Activated CD8-positive, alpha-beta memory T cell treated with anti-CD3 and anti-CD28 coated beads for 4 hours (primary cell): ENCODE results near the gene PLCB1.

Experiments used
- DNase-seq, 2 donors: peaks; one replicate each; pipeline ENCODE4 v3.0.0-alpha.2; 2020; ENCODE audit warnings: low read depth in 2 of 2

PLCB1 gene

DNA sequence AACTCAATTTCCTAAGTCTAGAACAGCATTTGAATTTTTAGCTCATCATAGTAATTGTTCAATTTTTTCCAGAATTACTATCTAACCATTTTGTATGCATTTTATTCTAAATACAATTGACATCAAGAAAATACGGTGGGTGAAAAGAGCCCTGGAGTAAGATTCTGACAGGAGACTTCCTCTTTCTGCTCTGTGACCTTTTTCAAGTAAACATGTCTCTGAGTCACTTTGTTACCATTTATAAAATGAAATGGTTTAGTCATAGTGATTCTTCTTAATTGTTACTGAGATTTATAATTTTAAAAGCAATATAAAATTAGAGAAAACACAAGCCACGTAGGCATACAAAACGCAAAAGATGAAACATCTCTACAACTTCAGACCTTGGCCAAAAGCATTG lies 80.2 kb downstream of the PLCB1 start:
- DNase-seq, result no peak

DNA sequence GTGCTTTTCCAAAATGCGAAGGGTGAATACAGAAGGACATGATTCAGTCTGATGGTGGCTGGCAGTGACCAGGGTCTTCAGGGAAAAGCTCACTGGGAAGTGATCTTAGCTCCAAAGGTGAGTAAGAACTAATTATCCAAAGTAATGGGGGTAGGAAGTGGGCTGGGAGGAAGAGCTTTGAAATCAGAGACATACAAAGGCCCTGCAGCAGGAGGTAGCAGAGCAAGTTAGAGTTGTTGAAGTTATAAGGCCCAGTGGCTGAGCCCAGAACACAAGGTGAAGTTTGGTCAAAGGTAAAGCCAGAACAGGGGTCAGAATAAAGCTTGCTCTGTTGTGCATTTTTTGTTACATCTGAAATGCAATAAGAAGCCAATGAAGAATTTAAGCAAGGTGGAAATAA lies 81.2 kb downstream of the PLCB1 start:
- DNase-seq, result no peak

DNA sequence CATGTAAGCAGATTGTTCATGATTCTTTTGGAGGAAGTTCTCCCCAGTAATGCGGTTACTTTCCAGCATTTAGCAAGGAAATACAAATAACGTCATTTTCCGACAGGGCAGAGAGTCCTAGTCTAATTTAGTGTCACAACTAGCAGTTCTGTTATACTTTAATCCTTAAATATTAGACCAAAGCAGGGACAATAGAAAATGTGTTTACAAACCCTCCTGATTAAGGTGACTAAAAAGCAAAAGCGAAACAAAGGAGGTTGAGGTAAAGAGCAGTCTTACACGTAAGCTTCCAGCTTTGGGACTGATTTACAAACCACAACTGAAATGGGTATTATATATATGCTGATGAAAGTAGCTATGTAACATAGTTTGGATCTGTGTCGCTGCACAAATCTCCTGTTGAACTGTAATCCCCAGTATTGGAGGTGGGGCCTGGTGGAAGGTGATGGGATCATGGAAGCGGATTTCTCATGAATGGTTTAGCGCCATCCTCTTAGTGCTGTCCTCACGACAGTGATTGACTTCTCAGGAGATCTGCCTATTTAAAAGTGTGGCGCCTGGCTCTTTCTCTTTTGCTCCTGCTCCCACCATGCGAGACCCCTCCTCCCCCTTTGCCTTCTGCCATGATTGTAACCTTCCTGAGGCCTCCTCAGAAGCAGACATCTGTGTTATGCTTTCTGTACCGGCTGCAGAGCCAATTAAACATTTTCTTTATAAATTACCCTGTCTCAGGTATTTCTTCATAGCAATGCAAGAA lies 81.9 kb downstream of the PLCB1 start:
- DNase-seq, result no peak

DNA sequence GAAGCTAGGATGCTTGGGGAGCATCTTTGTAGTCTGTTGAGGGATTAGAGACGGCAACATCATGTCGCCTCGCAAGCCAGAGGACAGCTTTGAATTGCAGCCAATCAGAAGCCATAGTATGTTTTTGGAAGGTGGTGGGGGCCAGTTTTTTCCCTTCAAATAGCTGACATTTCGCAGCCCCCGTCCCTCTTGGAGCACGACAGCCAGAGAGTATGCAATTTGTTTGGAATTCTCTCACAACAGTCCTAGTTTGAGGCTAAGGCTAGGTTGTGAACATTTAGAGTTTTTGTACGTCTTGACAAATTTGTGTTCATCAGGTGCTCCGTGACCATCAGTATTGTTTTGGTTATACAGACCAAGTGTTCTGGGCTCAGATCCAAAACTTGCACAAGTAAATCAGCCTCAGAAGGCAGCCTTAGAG lies 83.3 kb downstream of the PLCB1 start:
- DNase-seq, result no peak

DNA sequence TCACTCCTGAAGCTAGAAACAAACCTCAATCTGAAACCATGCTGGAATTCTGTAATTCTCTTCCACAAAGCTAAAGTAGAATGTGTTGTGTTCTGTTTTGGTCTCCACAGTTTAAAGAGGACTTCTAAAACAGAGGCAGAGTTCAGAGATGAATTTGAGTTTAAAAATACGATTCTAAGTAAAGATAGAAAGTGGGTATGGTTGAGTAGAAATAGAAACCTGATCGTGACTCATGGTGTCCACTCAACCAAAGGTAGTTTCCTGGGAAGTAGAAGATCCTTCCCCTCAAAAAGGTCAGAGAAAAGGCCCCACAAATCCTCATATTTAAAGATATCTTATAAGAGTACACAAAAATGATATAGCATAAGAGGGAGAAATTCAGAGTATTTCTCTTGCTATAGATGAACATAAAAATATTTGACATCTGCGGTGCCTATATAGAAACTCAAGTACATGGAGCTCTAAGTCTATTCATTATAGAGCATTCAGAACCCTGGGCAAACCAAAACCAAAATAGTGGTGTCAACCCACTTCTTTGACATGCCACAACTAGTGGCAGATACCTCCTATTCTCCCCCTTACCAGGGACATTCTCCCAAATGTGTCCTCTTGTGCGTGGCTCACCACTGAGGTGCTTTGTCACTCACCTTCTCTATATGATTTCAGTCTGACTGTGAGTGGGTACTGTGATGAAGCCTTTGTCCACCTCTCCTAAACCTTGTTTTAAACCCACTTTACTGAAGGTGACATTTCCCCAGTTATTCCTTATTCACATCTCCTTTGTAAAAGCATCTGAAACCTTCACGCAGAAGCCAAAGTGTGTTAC lies 84.5 kb downstream of the PLCB1 start:
- no peak for DNase-seq

DNA sequence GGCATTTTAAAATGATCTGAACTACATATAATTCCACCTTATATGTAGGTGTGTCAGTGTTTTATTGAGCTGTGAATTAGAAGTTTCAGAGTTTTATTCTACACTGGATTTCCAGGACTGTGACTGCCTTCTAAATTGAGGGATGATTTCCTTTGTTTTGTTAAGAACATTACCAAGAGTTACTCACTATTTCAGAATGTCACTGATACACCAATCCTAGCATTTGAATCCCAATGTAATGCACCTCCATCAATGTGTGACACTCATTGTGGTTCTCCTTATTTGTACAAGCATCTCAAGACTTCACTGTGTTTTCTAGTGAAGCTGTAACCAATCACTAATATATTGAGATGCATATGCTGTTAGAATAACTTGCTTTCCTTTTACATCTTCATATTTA lies 86.8 kb downstream of the PLCB1 start:
- DNase-seq, result no peak

DNA sequence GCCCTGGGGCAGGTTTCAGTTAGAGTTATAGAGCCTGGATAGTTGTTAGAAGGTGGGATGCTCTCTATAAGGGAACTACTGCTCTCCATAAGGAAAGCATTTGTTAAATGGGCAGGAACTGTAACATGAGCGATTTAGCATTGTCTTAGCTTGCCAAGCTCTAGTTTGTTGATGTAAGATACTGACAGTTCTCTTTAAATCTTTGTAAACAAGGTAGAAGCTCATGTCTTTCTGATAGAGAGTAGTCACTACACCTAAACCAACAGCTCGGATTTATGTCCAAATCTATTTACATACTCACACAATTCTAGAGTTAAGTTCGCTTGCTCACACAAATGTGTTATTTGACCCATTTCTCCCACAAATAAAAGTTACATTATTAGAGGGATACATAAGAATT lies 87.3 kb downstream of the PLCB1 start:
- DNase-seq, result no peak

DNA sequence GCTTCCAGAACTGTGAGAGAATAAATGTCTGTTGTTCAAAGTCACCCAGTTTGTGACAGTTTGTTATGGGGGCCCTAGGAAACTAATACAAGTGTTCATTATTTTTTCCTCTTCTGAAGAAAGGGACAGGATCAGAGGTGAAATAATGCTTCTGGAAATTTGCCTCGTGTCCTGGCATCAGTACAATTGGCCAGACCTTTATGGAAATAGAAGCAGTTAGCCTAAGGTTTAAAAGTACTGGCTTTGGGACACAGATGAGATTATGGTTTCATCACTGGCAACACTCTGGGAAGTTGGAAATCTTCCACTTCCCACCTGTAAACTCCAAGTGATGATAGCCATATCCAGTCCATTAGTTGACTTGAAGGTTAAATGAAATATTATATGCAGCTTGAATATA lies 88.7 kb downstream of the PLCB1 start:
- DNase-seq, result no peak

DNA sequence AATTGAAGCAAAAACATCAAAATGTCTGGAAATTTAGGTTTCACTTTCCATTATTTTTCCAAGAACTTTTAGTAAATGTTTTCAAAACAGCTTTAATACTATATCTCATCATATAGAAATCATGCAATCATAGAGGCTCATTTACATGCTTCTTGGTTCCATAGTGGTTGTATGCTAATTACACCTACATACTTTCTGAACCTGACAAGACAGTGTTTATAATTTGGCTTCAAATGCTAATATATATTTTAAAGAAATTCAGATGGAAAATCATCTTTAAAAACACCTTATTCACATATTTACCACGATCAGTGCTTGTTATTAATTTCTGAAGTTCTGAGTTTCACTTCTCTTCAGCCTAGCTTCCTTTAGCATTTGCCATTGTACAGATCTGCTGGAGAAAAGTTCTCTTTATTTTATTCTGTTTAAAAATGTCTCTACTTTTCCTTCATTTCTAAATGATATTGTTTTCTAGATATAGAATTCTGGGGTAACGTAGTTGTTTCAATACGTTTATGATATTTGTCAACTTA lies 89.9 kb downstream of the PLCB1 start:
- no peak for DNase-seq

DNA sequence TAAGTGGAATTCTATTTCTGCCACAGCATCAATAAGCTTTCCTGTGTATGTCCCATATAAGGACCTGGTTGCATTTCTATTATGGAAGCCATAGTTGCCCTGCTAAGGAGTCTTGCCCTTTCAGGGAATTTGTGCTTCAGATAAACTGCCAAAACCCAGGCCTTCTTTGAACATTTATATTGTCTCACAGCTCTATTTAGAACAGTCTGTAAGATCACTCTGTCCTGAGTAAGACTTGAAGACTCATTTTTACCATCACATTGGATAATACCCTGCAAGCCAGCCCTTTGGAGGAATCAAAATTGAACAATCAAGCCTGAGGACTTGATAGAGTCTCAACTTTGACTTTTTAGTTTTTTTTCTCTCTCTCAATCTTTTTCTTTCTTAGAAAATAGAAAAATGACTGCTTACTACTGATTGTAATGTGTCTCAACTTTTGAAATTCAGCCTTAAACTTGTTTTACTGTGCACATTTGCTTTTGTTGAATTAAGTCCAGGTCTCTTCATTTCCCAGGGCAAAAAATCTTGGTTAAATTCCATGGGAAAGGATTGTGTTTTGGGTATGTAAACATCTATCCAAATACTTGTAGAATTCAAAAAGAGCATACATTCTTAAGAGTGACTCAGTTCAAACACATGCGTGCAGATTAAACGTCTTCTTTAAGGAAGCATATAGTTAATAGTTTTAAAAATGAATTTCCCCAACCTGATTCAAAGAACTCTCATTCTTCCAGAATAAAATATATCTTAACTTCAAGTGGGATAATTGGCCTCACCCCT lies 91.2 kb downstream of the PLCB1 start:
- no peak for DNase-seq

DNA sequence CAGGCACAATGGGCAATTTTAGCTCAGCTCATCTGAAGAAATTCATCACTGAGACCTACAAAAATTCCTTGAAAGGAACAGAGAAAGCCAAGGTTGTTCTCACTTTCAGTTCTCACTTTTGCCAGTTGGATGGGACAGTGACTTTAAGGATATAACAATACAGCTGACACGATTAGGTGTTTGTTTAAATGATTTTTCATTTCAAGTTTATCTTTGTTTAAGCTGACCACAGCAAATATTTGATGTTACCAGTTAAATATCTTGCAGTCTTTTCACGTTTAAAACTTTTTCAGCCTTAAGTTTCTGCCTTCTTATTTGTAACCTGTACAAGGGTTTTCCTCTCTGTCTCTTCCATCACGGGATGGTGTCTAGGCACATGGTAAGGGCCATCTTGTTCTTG lies 93.6 kb downstream of the PLCB1 start:
- DNase-seq, result no peak

DNA sequence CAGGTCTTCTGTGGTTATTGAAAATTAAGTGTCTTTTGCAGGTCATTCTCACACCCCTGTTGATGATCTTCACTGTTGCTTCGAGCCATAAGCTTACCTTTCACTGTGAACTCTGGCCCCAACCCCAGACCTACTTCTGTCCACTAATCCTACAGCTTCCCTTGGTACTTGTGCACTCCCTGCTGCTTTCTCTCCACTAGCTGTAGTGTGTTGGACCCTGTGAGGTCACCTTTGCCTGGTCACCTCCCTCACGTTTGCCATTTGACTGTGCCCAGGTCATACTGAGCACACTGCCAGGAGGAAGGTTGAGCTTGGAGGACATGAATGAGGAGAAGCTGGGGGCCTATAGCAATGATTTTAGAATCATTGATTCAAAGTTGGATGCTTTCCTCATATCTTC lies 94.0 kb downstream of the PLCB1 start:
- no peak for DNase-seq

DNA sequence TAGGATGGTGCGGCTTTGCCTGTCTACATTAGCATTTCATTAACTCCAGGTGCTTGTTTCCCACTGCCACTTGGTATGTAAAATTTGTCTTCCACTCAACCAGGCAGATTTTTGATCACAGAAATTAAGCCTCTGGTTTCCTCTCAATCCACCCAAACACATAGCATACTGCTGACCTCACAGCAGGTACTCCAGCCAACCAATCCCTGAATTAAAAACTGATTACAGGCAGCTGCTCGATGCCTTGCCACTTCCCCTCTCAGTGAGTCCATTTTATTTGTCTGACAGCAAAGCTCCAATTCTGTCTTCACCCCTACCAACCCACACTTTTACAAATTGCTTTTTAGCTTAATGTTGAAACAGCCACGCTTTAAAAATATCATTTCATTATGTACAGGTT lies 95.2 kb downstream of the PLCB1 start:
- DNase-seq, result no peak

DNA sequence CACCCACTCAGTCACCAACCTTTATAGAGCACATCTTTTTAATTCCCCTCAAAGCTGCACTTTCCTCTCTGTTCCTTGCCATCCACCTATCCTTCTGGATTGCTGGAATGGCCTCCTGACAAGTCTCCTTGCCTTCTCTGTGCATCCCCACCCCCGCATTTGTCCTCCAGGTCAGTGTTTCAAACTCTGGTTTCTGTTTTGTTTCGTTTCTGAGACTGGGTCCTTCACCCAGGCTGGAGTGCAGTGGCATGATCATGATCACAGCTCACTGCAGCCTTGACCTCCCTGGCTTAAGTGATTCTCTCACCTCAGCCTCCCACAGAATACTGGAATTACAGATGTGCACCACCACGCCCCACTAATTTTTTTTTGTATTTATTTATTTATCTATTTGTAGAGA lies 96.2 kb downstream of the PLCB1 start:
- no peak for DNase-seq

DNA sequence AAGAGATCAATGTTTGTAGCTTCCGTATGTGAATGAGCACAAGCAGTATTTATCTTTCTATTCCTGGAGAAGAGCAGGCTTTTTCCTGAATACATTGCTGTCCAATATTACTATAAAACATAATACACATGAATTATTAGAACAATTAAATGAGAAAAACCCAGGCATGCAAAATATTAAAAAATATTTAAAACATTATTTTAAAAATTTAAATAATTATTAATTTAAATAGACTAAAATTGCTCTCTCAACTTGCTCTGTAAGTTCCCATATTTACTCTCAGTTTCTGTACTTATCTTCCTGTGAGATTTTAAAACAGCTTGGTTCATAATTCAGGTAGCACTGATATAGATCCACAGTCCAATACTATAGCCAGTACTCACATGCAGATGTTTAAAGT lies 97.0 kb downstream of the PLCB1 start:
- DNase-seq, result no peak

DNA sequence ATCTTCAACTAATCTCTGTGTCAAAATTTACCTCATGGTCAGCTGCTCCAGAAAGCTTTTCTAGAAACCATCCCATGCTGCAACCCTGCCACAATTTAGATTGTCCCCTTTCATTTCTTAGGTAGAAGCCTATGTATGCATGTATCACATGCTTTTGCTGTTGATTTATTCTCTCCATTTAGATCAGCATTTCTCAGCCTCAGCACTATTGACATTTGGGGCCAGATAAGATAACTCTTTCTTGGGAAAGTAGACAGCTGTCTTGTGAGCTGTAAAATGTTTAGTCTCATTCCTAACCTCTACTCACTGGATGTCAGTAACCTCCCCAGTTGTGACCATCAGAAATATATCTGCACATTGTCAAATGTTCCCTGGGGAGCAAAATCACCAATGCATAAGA lies 99.0 kb downstream of the PLCB1 start:
- DNase-seq, result no peak

DNA sequence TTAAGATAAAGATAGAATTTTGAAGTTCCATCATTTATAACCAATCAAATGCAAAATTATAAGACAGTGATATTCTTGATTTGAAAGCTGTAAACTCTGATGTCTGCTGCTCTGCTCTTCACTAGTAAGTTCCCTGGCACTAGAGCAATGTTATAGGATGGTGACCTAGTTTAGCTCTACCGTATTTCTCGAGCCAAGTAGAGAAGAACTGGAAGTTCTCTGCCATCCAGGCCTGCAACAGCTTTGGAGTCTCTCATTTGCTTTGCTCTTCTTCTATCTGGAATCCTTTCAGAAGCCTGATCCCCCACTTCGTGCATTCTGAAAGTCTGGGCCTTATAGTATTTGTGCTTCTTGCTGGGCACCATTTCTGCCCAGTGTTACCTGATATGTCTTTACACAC lies 100.3 kb downstream of the PLCB1 start:
- no peak for DNase-seq

DNA sequence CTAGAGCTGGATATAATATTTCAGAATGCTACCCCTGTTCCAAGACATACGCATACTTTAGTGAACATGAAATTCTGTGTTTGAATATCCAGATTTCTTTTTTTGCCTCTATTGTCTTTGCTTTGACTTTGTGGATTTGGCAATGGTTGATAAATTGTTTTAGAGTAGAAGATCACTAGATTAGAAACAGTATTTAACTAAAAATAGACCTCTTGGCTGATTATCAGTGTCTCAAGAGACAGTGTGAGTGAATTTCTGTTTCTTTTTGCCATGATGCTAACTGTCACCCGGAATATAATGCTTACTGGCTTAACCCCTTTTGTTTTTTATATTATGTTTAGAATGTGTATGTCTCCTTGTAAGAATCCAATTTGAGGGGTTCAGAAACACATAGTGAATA lies 102.5 kb downstream of the PLCB1 start:
- DNase-seq, result no peak

DNA sequence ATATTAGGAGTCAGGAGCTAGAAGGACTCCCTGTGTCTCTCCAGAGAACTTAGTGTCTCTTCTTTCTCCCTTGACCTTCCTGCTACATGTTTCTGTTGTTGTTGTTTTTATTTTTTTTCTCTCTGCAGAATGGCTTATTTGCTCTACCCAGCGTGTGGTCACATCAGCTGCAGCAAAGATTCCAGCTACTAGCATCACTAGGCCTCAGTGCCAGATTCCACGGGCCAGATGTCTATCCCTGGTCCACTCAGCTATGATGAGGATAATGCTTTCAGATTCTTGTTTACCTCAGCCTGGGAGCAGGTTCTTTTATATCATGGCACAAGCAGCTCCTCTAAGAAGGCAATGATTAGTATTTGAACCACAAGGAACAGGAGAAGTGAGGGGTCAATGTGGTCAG lies 110.0 kb downstream of the PLCB1 start:
- DNase-seq, result no peak

DNA sequence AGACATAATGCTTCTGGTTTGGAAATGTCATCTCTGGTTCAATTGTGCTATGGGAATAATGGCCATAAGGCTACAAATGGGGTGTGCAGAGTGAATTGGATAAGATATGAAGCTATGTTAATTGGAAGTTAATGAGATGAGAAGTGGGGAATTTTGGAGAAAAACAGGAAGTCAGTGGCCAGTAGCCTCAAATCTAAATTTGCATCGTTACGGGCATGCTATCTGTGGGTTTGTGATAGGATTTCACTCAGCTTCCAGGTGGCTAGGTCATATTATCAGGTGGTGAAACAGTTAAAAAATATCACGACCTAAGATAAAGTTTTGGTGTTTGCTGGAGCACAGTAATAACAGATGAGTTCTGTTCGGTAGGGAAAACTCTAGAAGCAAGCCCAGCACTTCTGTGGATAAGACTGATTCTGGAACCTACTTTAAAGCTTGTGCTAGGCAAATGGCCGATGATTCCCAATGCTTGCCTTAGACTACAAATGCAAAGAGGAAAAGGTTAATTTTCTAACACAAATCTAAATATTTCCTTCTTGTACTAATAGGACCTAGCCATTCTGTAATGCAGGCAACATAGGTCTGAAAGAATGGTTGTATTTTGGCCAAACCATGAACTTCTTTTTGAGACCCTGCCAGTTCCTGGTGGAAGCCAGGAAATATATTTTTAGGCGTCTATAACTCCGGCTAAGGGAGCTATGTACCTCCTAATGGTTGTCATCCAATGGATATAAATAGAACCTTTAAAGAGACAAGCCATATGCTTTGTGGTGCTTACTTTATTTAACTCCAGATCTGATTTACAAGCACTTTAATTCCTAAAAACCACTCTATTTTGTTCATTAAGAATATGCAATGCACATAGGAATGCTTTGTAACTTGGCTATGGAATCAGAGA lies 111.0 kb downstream of the PLCB1 start:
- no peak for DNase-seq

DNA sequence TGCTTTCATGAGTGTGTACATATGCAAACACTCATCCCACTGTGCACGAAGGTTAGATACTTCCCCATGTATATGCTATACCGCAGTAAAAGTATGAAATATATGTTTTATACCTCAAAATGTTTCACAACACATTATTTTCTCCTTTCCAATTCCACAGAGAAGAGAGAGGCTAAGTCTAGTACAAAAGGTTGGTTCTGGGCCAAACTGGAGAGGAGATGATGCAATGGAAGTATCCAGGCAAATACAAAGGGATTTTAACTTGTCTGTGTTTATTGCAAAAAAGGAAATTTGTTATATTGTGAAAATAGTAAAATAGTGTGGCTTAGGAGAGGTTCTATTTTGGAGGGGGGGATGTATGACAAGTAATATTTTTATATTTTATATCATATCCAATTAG lies 112.6 kb downstream of the PLCB1 start:
- no peak for DNase-seq
